K562 (cell line): ENCODE results near the gene RAB13. TPM values are rescaled to one million over a fixed set of nuclear protein-coding genes. Genes with fewer than 3 reads are reported as not detected.

Experiments used
- BHLHE40 ChIP-seq: IDR thresholded peaks from 2 replicates; pipeline ENCODE4 v1.6.1; 2011; ENCODE audit warnings: low read length, improper control_type of control experiment
- BMI1 ChIP-seq: fragments of 150-350 bp; IDR thresholded peaks from 2 replicates; pipeline ENCODE4 v1.6.1; 2014; ENCODE audit warnings: low read length
- CBX5 ChIP-seq: IDR thresholded peaks from 2 replicates; pipeline ENCODE4 v1.6.1; 2014; ENCODE audit warnings: low read depth, borderline replicate concordance
- CTCF ChIP-seq, 3 experiments: IDR thresholded peaks in 2 of 3; conservative IDR thresholded peaks in 1 of 3; 2 replicates each; pipeline ENCODE4 v1.5.1; 2011 to 2012; ENCODE audit warnings: low read length in 3 of 3, mild to moderate bottlenecking in 3 of 3, control low read depth in 2 of 3, improper control_type of control experiment in 1 of 3, inconsistent platforms in 1 of 3, low read depth in 1 of 3, mixed read lengths in 1 of 3, moderate library complexity in 1 of 3; ENCODE audit not compliant: insufficient read depth in 2 of 3
- ETV6 ChIP-seq, 3 experiments: fragments of 150-350 bp in 1 of 3; sonication (generic) in 1 of 3; formaldehyde crosslinking in 1 of 3; IDR thresholded peaks; 2 replicates each; pipeline versions ENCODE4 v1.6.1 to v1.8.0; 2014 to 2022; ENCODE audit warnings: borderline replicate concordance in 2 of 3, low read depth in 2 of 3, antibody characterized with exemption in 1 of 3, low read length in 1 of 3, mild to moderate bottlenecking in 1 of 3, missing genetic modification reagents in 1 of 3
- FOXP4 ChIP-seq: sonication (generic); formaldehyde crosslinking; IDR thresholded peaks from 2 replicates; pipeline ENCODE4 v1.8.0; 2022; ENCODE audit warnings: mild to moderate bottlenecking, missing genetic modification reagents, borderline replicate concordance
- FUS ChIP-seq: fragments of 200-400 bp; formaldehyde crosslinking; optimal IDR thresholded peaks from 2 replicates; pipeline ENCODE3; 2017; ENCODE audit warnings: low read depth, low read length
- GATAD2B ChIP-seq: fragments of 450-650 bp; IDR thresholded peaks from 2 replicates; pipeline ENCODE4 v1.6.1; 2017; ENCODE audit warnings: mild to moderate bottlenecking, borderline replicate concordance
- IRF2 ChIP-seq: sonication (generic); formaldehyde crosslinking; IDR thresholded peaks from 2 replicates; pipeline ENCODE4 v1.8.1; 2022; ENCODE audit warnings: mild to moderate bottlenecking, missing genetic modification reagents
- PATZ1 ChIP-seq: fragments of 250-450 bp; sonication (Bioruptor Pico); IDR thresholded peaks from 2 replicates; pipeline ENCODE4 v1.5.0; 2020; ENCODE audit warnings: mild to moderate bottlenecking, borderline replicate concordance
- POLR2B ChIP-seq: fragments of 450-650 bp; IDR thresholded peaks from 2 replicates; pipeline ENCODE4 v1.6.1; 2018; ENCODE audit warnings: low read depth; ENCODE audit not compliant: partially characterized antibody
- PRMT5 ChIP-seq: sonication (generic); formaldehyde crosslinking; IDR thresholded peaks from 2 replicates; pipeline ENCODE4 v1.5.0; 2020; ENCODE audit warnings: missing genetic modification reagents
- TAF1 ChIP-seq: IDR thresholded peaks from 2 replicates; pipeline ENCODE4 v1.6.1; 2011; ENCODE audit warnings: mild to moderate bottlenecking, low read length, moderate library complexity; ENCODE audit not compliant: insufficient read depth, control insufficient read depth, severe bottlenecking; ENCODE audit errors: extremely low read depth
- TAF15 ChIP-seq: fragments of 200-400 bp; formaldehyde crosslinking; IDR thresholded peaks from 2 replicates; pipeline ENCODE4 v1.6.1; 2017; ENCODE audit warnings: mild to moderate bottlenecking, low read depth, low read length, moderate library complexity
- XRCC4 ChIP-seq: IDR thresholded peaks from one replicate; pipeline ENCODE4 v1.6.1; 2011; ENCODE audit not compliant: insufficient read depth, insufficient read length; ENCODE audit errors: extremely low read depth
- ZKSCAN3 ChIP-seq: fragments of 250-450 bp; sonication (Bioruptor Pico); IDR thresholded peaks from 2 replicates; pipeline ENCODE4 v1.4.0; 2020
- ZNF143 ChIP-seq: sonication (generic); formaldehyde crosslinking; IDR thresholded peaks from 2 replicates; pipeline ENCODE4 v1.9.0; 2022; ENCODE audit warnings: mild to moderate bottlenecking, missing genetic modification reagents
- ZNF174 ChIP-seq: fragments of 250-450 bp; sonication (Bioruptor Pico); IDR thresholded peaks from 2 replicates; pipeline ENCODE4 v1.4.0; 2020; ENCODE audit warnings: mild to moderate bottlenecking
- ZNF277 ChIP-seq: fragments of 250-450 bp; sonication (Bioruptor Pico); IDR thresholded peaks from 2 replicates; pipeline ENCODE4 v1.8.0; 2022; ENCODE audit warnings: inconsistent platforms, mild to moderate bottlenecking, moderate library complexity, borderline replicate concordance
- ZNF316 ChIP-seq: fragments of 450-650 bp; IDR thresholded peaks from 2 replicates; pipeline ENCODE4 v1.6.1; 2016
- ZNF764 ChIP-seq: fragments of 250-450 bp; sonication (Bioruptor Pico); IDR thresholded peaks from 2 replicates; pipeline ENCODE4 v1.4.0; 2020; ENCODE audit warnings: low read depth, mild to moderate bottlenecking, moderate library complexity
- polyA plus RNA-seq, 8 experiments: library from polyadenylated mRNA; depleted of rRNA in 4 of 8; stranded (reverse) in 5 of 8; unstranded in 3 of 8; fragments of >200 nt; fragmentation: Nextera tagmentation in 2 of 8; fragmentation: Illumina TruSeq in 1 of 8; extraction: Ambion mirVana in 2 of 8; extraction: Trizol in 1 of 8; gene quantifications; 2 replicates each; pipeline versions ENCODE4 v1.2.1 to v1.2.3, GENCODE V29; 2011 to 2014; ENCODE audit warnings: inconsistent platforms in 1 of 8, missing spikeins in 1 of 8
- total RNA-seq, 7 experiments: library from RNA; depleted of rRNA in 6 of 7; stranded (reverse); fragments of >200 nt in 6 of 7; fragmentation: Illumina TruSeq in 2 of 7; extraction: Trizol in 2 of 7; gene quantifications; 2 replicates each; pipeline versions ENCODE4 v1.2.1 to v1.2.3, GENCODE V29; 2011 to 2021; ENCODE audit warnings: low replicate concordance in 1 of 7

RAB13 gene
- total and polyA plus RNA-seq, 9 of the 15 experiments (the other 6 are each of a cell fraction or from before 2014, with no cell fraction given): 22.3 to 100 (median 39.8) TPM

- TF ChIP-seq ZNF277 (CRISPR knock-in tag): no peak
- no peak for TF ChIP-seq ZKSCAN3 (CRISPR knock-in tag)
- no peak for TF ChIP-seq IRF2
- no peak for TF ChIP-seq CTCF (IDR thresholded peaks at IDR 0.05 in 2 of 3, conservative IDR thresholded peaks at IDR 0.05 in 1 of 3; ENCODE audit: insufficient read depth in 2 of 3, low read depth in 1 of 3, low read length in 3 of 3)
- peak; percentile 84 for TF ChIP-seq BHLHE40
- no peak for TF ChIP-seq ZNF316
- TF ChIP-seq CBX5: no peak
- TF ChIP-seq PATZ1 (CRISPR knock-in tag): no peak
- peak; percentile 27 for TF ChIP-seq TAF1
- TF ChIP-seq FUS: no peak
- TF ChIP-seq ETV6 (IDR thresholded peaks at IDR 0.05; ENCODE audit: borderline replicate concordance in 1 of 2, low read depth in 2 of 2, low read length in 1 of 2): no peak
- no peak for TF ChIP-seq ETV6 (CRISPR knock-in tag; IDR thresholded peaks at IDR 0.05; ENCODE audit: borderline replicate concordance)
- no peak for TF ChIP-seq TAF15
- TF ChIP-seq BMI1: no peak
- TF ChIP-seq PRMT5 (CRISPR knock-in tag): no peak
- no peak for TF ChIP-seq XRCC4
- TF ChIP-seq ZNF764 (CRISPR knock-in tag): no peak
- no peak for TF ChIP-seq POLR2B
- peak; percentile 81 for TF ChIP-seq GATAD2B
- no peak for TF ChIP-seq ZNF143
- TF ChIP-seq FOXP4 (CRISPR knock-in tag): no peak
- TF ChIP-seq ZNF174 (CRISPR knock-in tag): no peak
These were observed 40.1 kb downstream of the RAB13 start (continued) for GRCh38 chr1:153945795-153946621.
